Chondrocyte (in vitro differentiated cells): ENCODE measurements around the gene ARMC9. TPM values are rescaled to one million over a fixed set of nuclear protein-coding genes. Genes with fewer than 3 reads are reported as not detected.
"Not testable (repeated sequence)": the region's sequence is repeated elsewhere in the genome, so short reads cannot be mapped to it uniquely, and the experiment has no call there.

Experiments
- DNase-seq: peaks from one replicate; pipeline ENCODE4 v3.0.0; 2021; ENCODE audit warnings: mixed read lengths, low spot score
- H3K27ac Mint-ChIP-seq: one replicate; pipeline ENCODE4 v1.8.0; 2021; ENCODE audit warnings: mild to moderate bottlenecking, moderate library complexity, mixed read lengths; ENCODE audit not compliant: unreplicated experiment
- H3K27me3 Mint-ChIP-seq: 2 replicates; pipeline ENCODE4 v1.8.0; 2021; ENCODE audit warnings: low read depth, mixed read lengths
- H3K36me3 Mint-ChIP-seq: 2 replicates; pipeline ENCODE4 v1.8.0; 2021; ENCODE audit warnings: low read depth, mixed read lengths
- H3K4me1 Mint-ChIP-seq: 2 replicates; pipeline ENCODE4 v1.8.0; 2021; ENCODE audit warnings: low read depth, mild to moderate bottlenecking, mixed read lengths
- H3K4me3 Mint-ChIP-seq: one replicate; pipeline ENCODE4 v1.8.0; 2021; ENCODE audit warnings: mild to moderate bottlenecking, moderate library complexity, mixed read lengths; ENCODE audit not compliant: unreplicated experiment
- H3K9me3 Mint-ChIP-seq: 2 replicates; pipeline ENCODE4 v1.8.0; 2021; ENCODE audit warnings: low read depth, mixed read lengths
- CTCF ChIP-seq: fragments of 200-600 bp; sonication (generic); IDR thresholded peaks from 2 replicates; pipeline ENCODE4 v1.5.0; 2021; ENCODE audit warnings: antibody characterized with exemption, mild to moderate bottlenecking, moderate library complexity
- total RNA-seq: library from RNA; stranded (reverse); gene quantifications from 3 replicates; pipeline ENCODE4 v1.2.1, GENCODE V29; 2021

The ARMC9 gene
- total RNA-seq, 1 donor from 2014 or later: 188 TPM

DNA sequence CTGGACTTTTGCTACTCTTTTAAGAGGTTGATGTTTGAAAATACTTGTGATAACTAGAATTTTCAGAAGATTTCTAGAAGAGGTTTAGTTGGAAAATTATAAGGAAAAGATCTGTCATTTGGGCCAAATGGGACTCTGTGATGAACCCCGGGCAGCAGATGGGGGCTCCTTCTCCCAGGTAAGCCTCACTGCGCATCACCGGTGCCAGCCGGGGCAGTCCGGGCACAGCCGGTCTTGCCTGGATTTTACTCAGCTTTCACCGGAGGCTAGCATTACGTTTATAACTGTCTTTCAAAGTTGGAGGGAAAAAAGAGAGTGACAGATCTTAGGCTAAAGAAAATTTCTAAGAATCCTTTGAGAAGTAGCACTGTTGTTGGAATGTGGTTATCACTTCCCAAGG is 99.7 kb downstream of the ARMC9 start:
- no peaks in the 10 kb centered on the region for H3K27me3 Mint-ChIP-seq
- TF ChIP-seq CTCF: no peak
- no peak overlapping the region for H3K27ac Mint-ChIP-seq
- peaks cover 36% of the 10 kb centered on the region for H3K36me3 Mint-ChIP-seq
- no peak overlapping the region for H3K4me3 Mint-ChIP-seq
- DNase-seq: no peak
- peaks cover 36% of the 10 kb centered on the region for H3K4me1 Mint-ChIP-seq
- no peaks in the 10 kb centered on the region for H3K9me3 Mint-ChIP-seq

GRCh38 chr2:231299267-231299666 is 100.8 kb downstream of the ARMC9 start:
- no peak for TF ChIP-seq CTCF
- no peaks in the 10 kb centered on the region for H3K9me3 Mint-ChIP-seq
- H3K27ac Mint-ChIP-seq: peak overlapping the region; percentile 86
- H3K36me3 Mint-ChIP-seq: peaks cover 30% of the 10 kb centered on the region
- H3K4me3 Mint-ChIP-seq: no peak overlapping the region
- no peak for DNase-seq
- no peaks in the 10 kb centered on the region for H3K27me3 Mint-ChIP-seq
- peaks cover 36% of the 10 kb centered on the region for H3K4me1 Mint-ChIP-seq

DNA sequence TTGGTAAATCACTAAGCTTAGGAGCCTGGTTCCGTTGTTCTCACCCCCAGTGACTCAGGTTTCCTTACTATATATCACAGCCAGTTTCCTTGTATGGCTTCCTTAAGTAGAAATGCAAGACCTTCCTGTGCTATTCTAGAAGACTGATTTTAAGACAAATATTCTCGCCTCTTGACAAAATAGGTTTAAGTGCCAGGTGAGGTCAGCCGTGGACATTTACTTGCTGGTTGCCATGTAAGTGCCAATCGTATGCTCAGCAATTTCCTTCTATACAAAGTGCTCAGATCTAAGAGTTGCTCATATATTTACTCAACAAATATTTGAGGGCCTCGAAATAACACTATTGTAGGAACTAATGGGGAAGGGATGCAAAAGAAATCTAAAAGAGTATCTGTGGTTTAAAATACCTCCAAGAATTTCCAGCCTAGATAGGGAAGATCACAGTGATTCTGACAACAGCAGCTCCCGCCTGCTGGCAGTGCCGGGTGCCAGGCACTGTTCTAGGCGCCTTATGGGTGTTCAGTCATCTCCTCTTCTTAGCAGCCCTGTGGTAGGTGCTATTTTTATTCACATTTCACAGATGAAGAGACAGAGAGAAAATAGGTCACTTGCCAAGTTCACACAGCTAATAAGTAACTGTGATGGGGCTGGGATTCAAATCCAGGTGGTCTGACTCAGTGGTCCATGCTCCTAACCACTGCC is 101.7 kb downstream of the ARMC9 start:
- H3K27ac Mint-ChIP-seq: peak overlapping the region; percentile 70
- H3K4me1 Mint-ChIP-seq: peaks cover 32% of the 10 kb centered on the region

DNA sequence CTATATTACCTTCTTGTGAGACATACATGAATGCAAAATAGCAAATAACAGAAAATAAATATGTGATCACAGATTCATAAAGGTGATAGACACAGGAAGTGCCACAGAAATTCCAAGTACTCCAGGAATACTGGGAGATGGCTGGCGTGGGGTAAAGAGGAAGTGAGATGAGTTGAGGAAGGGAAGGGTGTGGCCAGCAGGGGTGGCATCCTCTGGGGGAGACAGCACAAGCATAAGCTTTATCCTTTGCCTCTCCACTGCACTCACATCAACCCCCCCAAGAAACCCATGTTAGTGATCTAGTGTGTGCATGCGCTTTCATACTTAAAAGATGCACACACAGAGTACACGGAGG is 102.3 kb downstream of the ARMC9 start:
- Mint-ChIP-seq H3K27me3 (no peaks in the 10 kb centered on the region), H3K27ac (peak overlapping the region; percentile 70), H3K36me3 (peaks cover 27% of the 10 kb centered on the region), H3K4me1 (peaks cover 32% of the 10 kb centered on the region), H3K9me3 (no peaks in the 10 kb centered on the region), H3K4me3 (no peak overlapping the region)
- no peak for TF ChIP-seq CTCF
- DNase-seq: no peak

More for the DNA sequence above, 101.7 kb downstream of the ARMC9 start:
- Mint-ChIP-seq H3K9me3 (no peaks in the 10 kb centered on the region), H3K36me3 (peaks cover 24% of the 10 kb centered on the region), H3K27me3 (no peaks in the 10 kb centered on the region), H3K4me3 (no peak overlapping the region)
- no peak for DNase-seq
- TF ChIP-seq CTCF: peak; percentile 16

GRCh38 chr2:231304259-231304658 is 105.8 kb downstream of the ARMC9 start:
- H3K27me3 Mint-ChIP-seq, H3K4me3 Mint-ChIP-seq, H3K9me3 Mint-ChIP-seq, DNase-seq, H3K27ac Mint-ChIP-seq: not testable (repeated sequence)
- Mint-ChIP-seq H3K36me3 (peaks cover 30% of the 10 kb centered on the region), H3K4me1 (peaks cover 38% of the 10 kb centered on the region)

DNA sequence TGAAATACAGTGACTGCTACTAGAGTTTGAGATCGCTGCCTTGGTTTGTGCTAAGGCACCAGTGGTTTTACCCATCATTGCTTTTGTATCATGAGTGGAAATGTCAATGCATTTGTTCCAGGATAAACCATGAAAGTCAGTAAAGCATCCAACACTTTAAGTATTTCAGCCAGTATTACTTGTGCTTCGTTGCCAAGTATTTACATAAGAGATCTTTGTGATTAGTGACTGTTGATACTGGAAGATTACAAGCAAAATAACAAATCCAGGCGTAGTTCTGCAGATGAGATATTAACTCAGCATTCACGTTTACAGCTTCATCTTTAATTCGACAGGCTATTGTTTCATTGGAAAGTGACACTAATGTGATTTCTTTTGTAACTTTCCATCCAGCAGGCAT is 106.8 kb downstream of the ARMC9 start:
- no peak for DNase-seq
- H3K27me3 Mint-ChIP-seq: no peaks in the 10 kb centered on the region
- peaks cover 29% of the 10 kb centered on the region for H3K4me1 Mint-ChIP-seq
- no peak for TF ChIP-seq CTCF
- no peak overlapping the region for H3K4me3 Mint-ChIP-seq
- H3K27ac Mint-ChIP-seq: peak overlapping the region; percentile 5
- no peaks in the 10 kb centered on the region for H3K9me3 Mint-ChIP-seq
- peaks cover 30% of the 10 kb centered on the region for H3K36me3 Mint-ChIP-seq
